GM12892 (cell line): ENCODE results near the gene CPE.

Experiments
- POLR2AphosphoS5 ChIP-seq: IDR thresholded peaks from 2 replicates; pipeline ENCODE4 v1.6.1; 2011; ENCODE audit warnings: low read depth, low read length, control low read depth
- TAF1 ChIP-seq: IDR thresholded peaks from 2 replicates; pipeline ENCODE4 v1.6.1; 2011; ENCODE audit warnings: low read depth, mild to moderate bottlenecking, control low read depth, low read length, borderline replicate concordance

DNA sequence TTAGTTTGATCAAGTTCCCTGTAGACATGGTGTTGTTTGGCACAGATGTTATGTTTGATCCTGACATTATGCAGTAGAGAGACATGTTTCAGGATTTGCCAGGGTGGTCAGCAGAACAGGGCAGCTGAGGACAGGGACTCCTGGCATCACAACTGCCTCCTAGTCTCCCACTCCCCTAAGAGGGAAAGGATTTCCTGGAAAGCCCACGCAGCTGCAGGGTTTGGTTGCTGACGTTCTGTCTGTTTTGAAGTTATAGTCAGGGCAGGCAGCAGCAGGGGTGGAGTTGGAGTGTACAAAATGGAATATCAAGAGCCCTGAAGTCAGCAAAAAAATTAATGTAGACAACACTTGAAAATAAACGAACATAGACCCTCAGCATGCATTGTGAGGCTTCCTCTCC is 125.4 kb downstream of the CPE start:
- no peak for TF ChIP-seq TAF1
- no peak for TF ChIP-seq POLR2AphosphoS5
